ENCODE measurements around the gene ERC2. TPM values are rescaled to one million over a fixed set of nuclear protein-coding genes. Genes with fewer than 3 reads are reported as not detected.
A peak's percentile ranks its signal among the peaks of the same experiment; 100 is the strongest.

ERC2 gene
- total RNA-seq, 1 donor, result 0.43 TPM

DNA sequence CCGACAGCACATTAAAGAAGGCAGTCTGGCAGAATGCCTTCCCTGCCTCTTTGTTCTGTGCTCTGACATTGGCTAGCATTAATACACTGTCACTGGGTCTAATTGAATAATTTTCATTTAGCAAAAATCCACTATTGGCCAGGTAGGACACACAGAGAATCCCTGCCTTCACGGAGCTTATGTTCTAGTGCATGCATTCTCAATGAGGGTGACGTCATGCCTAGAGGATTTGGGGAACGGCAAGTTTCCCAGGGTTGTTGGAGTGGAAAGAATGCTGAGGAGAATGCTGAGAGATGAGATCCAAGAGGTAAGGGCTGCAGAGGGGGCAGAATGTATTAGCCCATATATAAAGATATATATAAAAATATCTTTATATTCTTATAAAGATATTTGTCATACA is 284.7 kb downstream of the ERC2 start:
- H3K4me3 ChIP-seq (ENCODE audit: low read depth, low read length), result no peak overlapping the region
- no peak for DNase-seq (ENCODE audit: low read depth)
- TF ChIP-seq, protein P1, sequence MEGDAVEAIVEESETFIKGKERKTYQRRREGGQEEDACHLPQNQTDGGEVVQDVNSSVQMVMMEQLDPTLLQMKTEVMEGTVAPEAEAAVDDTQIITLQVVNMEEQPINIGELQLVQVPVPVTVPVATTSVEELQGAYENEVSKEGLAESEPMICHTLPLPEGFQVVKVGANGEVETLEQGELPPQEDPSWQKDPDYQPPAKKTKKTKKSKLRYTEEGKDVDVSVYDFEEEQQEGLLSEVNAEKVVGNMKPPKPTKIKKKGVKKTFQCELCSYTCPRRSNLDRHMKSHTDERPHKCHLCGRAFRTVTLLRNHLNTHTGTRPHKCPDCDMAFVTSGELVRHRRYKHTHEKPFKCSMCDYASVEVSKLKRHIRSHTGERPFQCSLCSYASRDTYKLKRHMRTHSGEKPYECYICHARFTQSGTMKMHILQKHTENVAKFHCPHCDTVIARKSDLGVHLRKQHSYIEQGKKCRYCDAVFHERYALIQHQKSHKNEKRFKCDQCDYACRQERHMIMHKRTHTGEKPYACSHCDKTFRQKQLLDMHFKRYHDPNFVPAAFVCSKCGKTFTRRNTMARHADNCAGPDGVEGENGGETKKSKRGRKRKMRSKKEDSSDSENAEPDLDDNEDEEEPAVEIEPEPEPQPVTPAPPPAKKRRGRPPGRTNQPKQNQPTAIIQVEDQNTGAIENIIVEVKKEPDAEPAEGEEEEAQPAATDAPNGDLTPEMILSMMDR (IDR thresholded peaks at IDR 0.05; ENCODE audit: insufficient read depth, low read depth, low read length), result no peak

DNA sequence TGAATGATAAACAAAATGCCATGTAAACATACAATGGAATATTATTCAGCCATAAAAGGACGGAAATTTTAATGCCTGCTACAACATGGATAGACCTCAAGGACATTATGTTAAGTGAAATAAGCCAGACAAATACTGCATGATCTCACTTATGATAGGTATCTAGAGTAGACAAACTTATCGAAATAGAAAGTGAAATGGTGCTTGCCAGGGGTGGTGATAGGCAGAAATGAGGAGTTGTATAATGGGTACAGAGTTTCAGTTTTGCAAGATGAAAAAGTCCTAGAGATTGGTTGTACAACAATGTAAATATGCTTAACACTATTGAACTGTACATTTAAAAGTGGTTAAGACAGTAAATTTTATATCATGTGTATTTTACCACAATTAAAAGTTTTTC is 287.8 kb downstream of the ERC2 start:
- no peak overlapping the region for H3K4me3 ChIP-seq (ENCODE audit: low read depth, low read length)
- DNase-seq (ENCODE audit: low read depth), result no peak
- TF ChIP-seq, protein P1 (IDR thresholded peaks at IDR 0.05; ENCODE audit: insufficient read depth, low read depth, low read length), result no peak

DNA sequence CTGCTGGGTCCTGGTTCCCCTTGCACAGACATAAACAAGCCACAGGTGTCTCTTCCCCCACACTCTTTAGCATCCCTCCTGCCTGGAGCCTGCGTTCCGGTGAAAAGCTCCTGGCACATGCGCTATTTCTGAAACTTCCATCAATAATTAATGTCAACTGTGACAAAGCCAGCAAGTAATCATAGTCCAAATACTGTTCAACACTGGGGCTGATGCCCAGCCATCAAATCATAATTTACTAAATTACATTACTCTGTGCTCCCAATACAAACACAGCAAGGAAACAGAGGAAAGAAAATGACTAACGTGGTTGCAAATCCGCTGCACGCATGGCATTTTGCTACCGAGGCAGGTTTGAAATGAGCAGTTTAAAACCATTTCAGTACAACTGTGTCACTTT is 294.7 kb downstream of the ERC2 start:
- DNase-seq (ENCODE audit: low read depth), result no peak
- H3K4me3 ChIP-seq (ENCODE audit: low read depth, low read length), result no peak overlapping the region
- TF ChIP-seq, protein P1 (IDR thresholded peaks at IDR 0.05; ENCODE audit: insufficient read depth, low read depth, low read length), result no peak

DNA sequence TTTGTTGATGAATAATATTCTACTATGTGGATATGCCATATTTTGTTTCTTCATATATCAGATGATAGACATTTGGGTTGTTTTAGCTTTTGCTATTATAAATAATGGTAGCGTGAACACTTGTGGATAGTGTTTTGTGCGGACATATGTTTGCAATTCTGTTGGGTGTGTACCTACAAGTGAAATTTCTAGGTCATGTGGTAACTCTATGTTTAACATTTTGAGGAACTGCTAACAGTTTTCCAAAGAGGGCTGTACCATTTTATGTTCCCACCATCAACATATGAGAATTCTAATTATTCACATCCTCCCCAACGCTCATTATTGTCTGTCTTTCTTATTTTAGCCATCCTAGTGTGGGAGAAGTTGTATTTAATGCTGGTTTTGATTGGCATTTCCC is 303.8 kb downstream of the ERC2 start:
- DNase-seq (ENCODE audit: low read depth), result no peak
- TF ChIP-seq, protein P1 (IDR thresholded peaks at IDR 0.05; ENCODE audit: insufficient read depth, low read depth, low read length), result no peak
- no peak overlapping the region for H3K4me3 ChIP-seq (ENCODE audit: low read depth, low read length)

DNA sequence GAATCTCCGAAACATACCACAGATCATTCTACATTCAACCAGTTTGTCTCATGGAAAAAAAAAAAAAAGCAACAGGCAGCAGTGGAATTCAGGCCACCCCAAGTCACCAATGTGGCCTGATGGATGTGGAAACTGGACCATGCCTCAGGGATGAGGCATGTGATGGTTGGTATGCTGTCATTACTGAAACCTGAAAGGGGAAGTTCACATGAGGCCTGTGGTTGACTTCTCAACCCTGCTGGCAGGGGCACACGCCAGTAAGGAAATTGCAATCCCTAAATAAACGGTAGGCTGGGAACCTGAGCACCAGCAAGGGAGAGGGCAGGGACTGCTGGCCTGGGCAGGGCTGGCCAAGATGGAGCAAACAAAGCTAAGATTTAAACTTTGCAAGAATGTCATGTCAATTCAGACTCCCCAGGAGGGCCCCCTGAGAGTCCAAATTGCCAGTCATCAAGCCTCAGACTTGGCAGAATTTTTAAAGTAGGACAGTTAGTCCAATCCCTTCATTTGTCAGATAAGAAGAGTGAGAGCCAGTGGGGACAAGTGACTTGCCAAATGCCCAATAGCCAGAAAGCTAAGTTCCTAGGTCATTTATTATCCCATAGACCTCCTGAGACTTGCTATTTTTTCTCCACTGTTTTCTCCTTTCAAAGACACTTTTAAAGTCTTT is 310.4 kb downstream of the ERC2 start:
- TF ChIP-seq, protein P1 (IDR thresholded peaks at IDR 0.05; ENCODE audit: insufficient read depth, low read depth, low read length), result no peak
- no peak overlapping the region for H3K4me3 ChIP-seq (ENCODE audit: low read depth, low read length)
- no peak for DNase-seq (ENCODE audit: low read depth)

DNA sequence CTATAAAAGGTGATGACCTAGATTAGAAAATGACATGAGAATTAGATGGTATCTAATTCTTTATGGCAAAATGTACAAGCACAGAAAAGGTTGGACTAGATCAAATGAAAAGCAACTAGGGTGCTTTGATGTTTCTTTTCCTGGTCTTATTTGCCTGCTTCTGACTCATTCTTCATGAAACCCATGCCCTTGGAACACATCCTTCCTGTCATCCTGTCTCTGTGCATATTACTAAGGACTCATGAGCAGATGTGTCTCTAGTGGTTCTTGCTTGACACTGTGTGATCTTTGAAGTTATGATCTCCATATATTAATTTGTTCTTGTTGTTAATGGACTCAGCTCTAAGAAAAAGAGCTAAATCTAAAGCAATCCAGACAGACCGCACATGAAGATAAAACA is 314.0 kb downstream of the ERC2 start:
- H3K4me3 ChIP-seq (ENCODE audit: low read depth, low read length), result no peak overlapping the region
- peak; percentile 10 for DNase-seq (ENCODE audit: low read depth)
- TF ChIP-seq, protein P1 (IDR thresholded peaks at IDR 0.05; ENCODE audit: insufficient read depth, low read depth, low read length), result no peak

DNA sequence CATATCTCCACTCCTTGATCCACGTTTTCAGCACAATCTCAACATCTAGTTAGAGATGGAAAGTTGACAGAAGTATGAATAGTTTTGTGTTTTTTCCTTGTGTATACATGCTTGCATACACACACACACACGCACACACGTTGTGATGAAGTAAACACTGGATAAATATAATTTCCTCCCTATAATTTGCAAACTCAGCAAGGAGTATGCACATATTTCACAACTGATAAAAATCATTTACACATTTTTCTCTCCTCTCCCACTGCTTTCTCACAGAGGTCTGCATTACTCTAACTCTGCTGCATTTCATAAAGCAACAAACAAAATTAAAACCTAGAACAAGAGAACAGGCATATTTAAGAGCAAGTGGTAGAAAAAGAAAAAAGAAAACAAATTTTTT is 320.9 kb downstream of the ERC2 start:
- TF ChIP-seq, protein P1 (IDR thresholded peaks at IDR 0.05; ENCODE audit: insufficient read depth, low read depth, low read length), result no peak
- no peak overlapping the region for H3K4me3 ChIP-seq (ENCODE audit: low read depth, low read length)

More for the DNA sequence above, 320.9 kb downstream of the ERC2 start:
- DNase-seq (ENCODE audit: low read depth), result no peak

Data from fibroblast of villous mesenchyme (primary cell).